ENCODE data around the gene SP5. TPM values are rescaled to one million over a fixed set of nuclear protein-coding genes. Genes with fewer than 3 reads are reported as not detected.

The SP5 gene
- total and polyA plus RNA-seq, 4 donors = 0.05 to 1.6 (median 1.2) TPM

- no peak overlapping the region for H3K27ac ChIP-seq (ENCODE audit: low read depth in 1 of 2, low read length in 2 of 2)
- no peak overlapping the region for H3K4me3 ChIP-seq (ENCODE audit: low read depth in 1 of 3, low read length in 3 of 3)
- H3K27me3 ChIP-seq (ENCODE audit: control insufficient read depth in 4 of 4, insufficient read depth in 4 of 4, low read length in 3 of 4) = no peaks in the 10 kb centered on the region
- no peak for DNase-seq (ENCODE audit: low spot score)
- peaks cover 0 to 4% (median 0%) of the 10 kb centered on the region in 4 donors for H3K9me3 ChIP-seq (ENCODE audit: control insufficient read depth in 4 of 4, low read length in 3 of 4)
- no peak overlapping the region for H3K9ac ChIP-seq (ENCODE audit: low read depth in 1 of 2, low read length in 2 of 2)
- no peaks in the 10 kb centered on the region for H3K36me3 ChIP-seq (ENCODE audit: control insufficient read depth in 4 of 4, insufficient read depth in 3 of 4, low read depth in 1 of 4, low read length in 3 of 4)
- 73% methylated on average over 4 of the region's 4 CpGs for WGBS
- TF ChIP-seq FOXA2 (IDR thresholded peaks at IDR 0.05) (no peak), HNF4G (IDR thresholded peaks at IDR 0.05) (no peak), SP1 (IDR thresholded peaks at IDR 0.05) (no peak), HNF4A (conservative IDR thresholded peaks at IDR 0.05) (no peak), CTCF (IDR thresholded peaks at IDR 0.05; ENCODE audit: low read depth, low read length, missing input control) (no peak), REST (IDR thresholded peaks at IDR 0.05) (no peak)
- no peaks in the 10 kb centered on the region for H3K4me1 ChIP-seq (ENCODE audit: control insufficient read depth in 4 of 4, insufficient read depth in 4 of 4, low read length in 3 of 4)
Observed at GRCh38 chr2:170701011-170701410, 14.1 kb upstream of the SP5 start.

- DNase-seq (ENCODE audit: low spot score) = no peak
- Histone ChIP-seq H3K4me1 (ENCODE audit: control insufficient read depth in 4 of 4, insufficient read depth in 4 of 4, low read length in 3 of 4) (no peaks in the 10 kb centered on the region), H3K9ac (ENCODE audit: low read depth in 1 of 2, low read length in 2 of 2) (no peak overlapping the region), H3K27ac (ENCODE audit: low read depth in 1 of 2, low read length in 2 of 2) (no peak overlapping the region), H3K4me3 (ENCODE audit: low read depth in 1 of 3, low read length in 3 of 3) (no peak overlapping the region), H3K36me3 (ENCODE audit: control insufficient read depth in 4 of 4, insufficient read depth in 3 of 4, low read depth in 1 of 4, low read length in 3 of 4) (no peaks in the 10 kb centered on the region), H3K27me3 (ENCODE audit: control insufficient read depth in 4 of 4, insufficient read depth in 4 of 4, low read length in 3 of 4) (no peaks in the 10 kb centered on the region), H3K9me3 (ENCODE audit: control insufficient read depth in 4 of 4, low read length in 3 of 4) (peaks cover 0 to 4% (median 0%) of the 10 kb centered on the region in 4 donors)
- WGBS = 88% methylated on average over 4 of the region's 4 CpGs
- TF ChIP-seq EGR1 (IDR thresholded peaks at IDR 0.05; ENCODE audit: low read depth in 2 of 2) = no peak
- TF ChIP-seq TAF1 (conservative IDR thresholded peaks at IDR 0.05) = no peak
- TF ChIP-seq HNF4G (IDR thresholded peaks at IDR 0.05) = no peak
- no peak for TF ChIP-seq SP1 (IDR thresholded peaks at IDR 0.05)
- TF ChIP-seq MAX (IDR thresholded peaks at IDR 0.05) = no peak
- TF ChIP-seq YY1 (IDR thresholded peaks at IDR 0.05) = no peak
- no peak for TF ChIP-seq ATF3 (IDR thresholded peaks at IDR 0.05)
- TF ChIP-seq NR2F2 (IDR thresholded peaks at IDR 0.05) = no peak
- TF ChIP-seq FOXA1 (IDR thresholded peaks at IDR 0.05) = no peak
- TF ChIP-seq CTCF (IDR thresholded peaks at IDR 0.05; ENCODE audit: low read depth, low read length, missing input control) = no peak
- TF ChIP-seq RAD21 (IDR thresholded peaks at IDR 0.05) = no peak
- TF ChIP-seq GABPA (IDR thresholded peaks at IDR 0.05 in 1 of 2, conservative IDR thresholded peaks at IDR 0.05 in 1 of 2) = no peak
- no peak for TF ChIP-seq HNF4A (conservative IDR thresholded peaks at IDR 0.05)
- no peak for TF ChIP-seq JUND (IDR thresholded peaks at IDR 0.05)
- no peak for TF ChIP-seq FOXA2 (IDR thresholded peaks at IDR 0.05)
- no peak for TF ChIP-seq RXRA (IDR thresholded peaks at IDR 0.05)
- no peak for TF ChIP-seq ZBTB33 (IDR thresholded peaks at IDR 0.05)
Observed at GRCh38 chr2:170703776-170704476, 11.2 kb upstream of the SP5 start.

Data from liver (tissue), 9 donors.